ENCODE results near the gene ARHGAP24. TPM values are rescaled to one million over a fixed set of nuclear protein-coding genes. Genes with fewer than 3 reads are reported as not detected.

Gene ARHGAP24
- total and polyA plus RNA-seq, 9 donors = 6.6 to 16.7 (median 10.0) TPM

DNA sequence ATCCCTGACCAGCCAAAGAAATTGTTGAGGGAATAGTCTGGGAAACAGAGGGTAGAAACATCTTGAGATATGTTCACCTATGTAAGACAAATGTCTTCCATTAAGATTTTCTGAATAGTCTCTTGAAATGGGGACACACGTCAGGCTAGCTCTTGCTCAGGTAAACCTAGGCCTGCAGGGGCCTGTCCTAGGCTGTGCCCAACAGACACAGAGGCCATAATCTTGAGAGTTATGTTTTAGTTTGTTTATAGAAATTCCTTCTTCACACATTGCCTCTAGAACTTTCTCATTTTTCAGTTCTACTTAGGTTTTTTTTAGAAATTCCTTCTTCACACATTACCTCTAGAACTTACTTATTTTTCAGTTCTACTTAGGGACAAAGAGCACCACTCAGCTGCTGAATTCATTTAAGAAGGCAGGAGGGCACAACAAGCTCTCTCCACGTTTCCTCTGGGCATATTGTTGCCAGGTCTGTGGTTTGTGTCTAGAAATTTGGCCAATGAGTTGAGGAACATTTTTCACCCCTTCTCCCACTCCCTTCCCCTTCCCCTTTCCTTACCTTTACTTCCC, 94.9 kb downstream of the ARHGAP24 start:
- no peak for DNase-seq
- intact Hi-C loops (cut with DNase I) = no loop called here
- Histone ChIP-seq H3K36me3 (no peaks in the 10 kb centered on the region), H3K27ac (no peak overlapping the region), H3K9me3 (no peaks in the 10 kb centered on the region), H3K27me3 (no peaks in the 10 kb centered on the region), H3K4me1 (ENCODE audit: insufficient read depth) (no peaks in the 10 kb centered on the region), H3K4me3 (no peak overlapping the region)
- no peak for TF ChIP-seq POLR2A (IDR thresholded peaks at IDR 0.05)
- TF ChIP-seq, protein P1, sequence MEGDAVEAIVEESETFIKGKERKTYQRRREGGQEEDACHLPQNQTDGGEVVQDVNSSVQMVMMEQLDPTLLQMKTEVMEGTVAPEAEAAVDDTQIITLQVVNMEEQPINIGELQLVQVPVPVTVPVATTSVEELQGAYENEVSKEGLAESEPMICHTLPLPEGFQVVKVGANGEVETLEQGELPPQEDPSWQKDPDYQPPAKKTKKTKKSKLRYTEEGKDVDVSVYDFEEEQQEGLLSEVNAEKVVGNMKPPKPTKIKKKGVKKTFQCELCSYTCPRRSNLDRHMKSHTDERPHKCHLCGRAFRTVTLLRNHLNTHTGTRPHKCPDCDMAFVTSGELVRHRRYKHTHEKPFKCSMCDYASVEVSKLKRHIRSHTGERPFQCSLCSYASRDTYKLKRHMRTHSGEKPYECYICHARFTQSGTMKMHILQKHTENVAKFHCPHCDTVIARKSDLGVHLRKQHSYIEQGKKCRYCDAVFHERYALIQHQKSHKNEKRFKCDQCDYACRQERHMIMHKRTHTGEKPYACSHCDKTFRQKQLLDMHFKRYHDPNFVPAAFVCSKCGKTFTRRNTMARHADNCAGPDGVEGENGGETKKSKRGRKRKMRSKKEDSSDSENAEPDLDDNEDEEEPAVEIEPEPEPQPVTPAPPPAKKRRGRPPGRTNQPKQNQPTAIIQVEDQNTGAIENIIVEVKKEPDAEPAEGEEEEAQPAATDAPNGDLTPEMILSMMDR (IDR thresholded peaks at IDR 0.05) = no peak
- no peak for TF ChIP-seq EP300 (IDR thresholded peaks at IDR 0.05)
- WGBS, 3 donors = 83 to 90% (median 88%) methylated on average over 2 of the region's 2 CpGs

DNA sequence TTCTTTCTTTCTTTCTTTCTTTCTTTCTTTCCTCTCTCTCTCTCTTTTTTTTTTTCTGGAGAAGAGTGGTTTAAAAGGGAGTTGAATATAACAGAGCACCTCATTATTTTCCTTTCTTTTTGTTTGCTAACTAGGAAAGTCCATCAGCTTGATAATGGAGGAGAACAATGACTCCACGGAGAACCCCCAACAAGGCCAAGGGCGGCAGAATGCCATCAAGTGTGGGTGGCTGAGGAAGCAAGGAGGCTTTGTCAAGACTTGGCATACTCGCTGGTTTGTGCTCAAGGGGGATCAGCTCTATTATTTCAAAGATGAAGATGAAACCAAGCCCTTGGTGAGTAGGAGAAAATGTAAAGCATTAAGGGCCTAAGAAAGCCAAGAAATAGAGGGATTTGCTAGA, 95.4 kb downstream of the ARHGAP24 start:
- Histone ChIP-seq H3K4me1 (ENCODE audit: insufficient read depth) (no peaks in the 10 kb centered on the region), H3K36me3 (no peaks in the 10 kb centered on the region), H3K9me3 (no peaks in the 10 kb centered on the region), H3K4me3 (no peak overlapping the region), H3K27ac (no peak overlapping the region), H3K27me3 (no peaks in the 10 kb centered on the region)
- no peak for TF ChIP-seq POLR2A (IDR thresholded peaks at IDR 0.05)
- TF ChIP-seq, protein P1 (IDR thresholded peaks at IDR 0.05) = no peak
- TF ChIP-seq EP300 (IDR thresholded peaks at IDR 0.05) = no peak
- DNase-seq = no peak
- 80 to 89% (median 84%) methylated on average over 3 of the region's 3 CpGs for WGBS, 3 donors
- intact Hi-C loops (cut with DNase I) = no loop called here

DNA sequence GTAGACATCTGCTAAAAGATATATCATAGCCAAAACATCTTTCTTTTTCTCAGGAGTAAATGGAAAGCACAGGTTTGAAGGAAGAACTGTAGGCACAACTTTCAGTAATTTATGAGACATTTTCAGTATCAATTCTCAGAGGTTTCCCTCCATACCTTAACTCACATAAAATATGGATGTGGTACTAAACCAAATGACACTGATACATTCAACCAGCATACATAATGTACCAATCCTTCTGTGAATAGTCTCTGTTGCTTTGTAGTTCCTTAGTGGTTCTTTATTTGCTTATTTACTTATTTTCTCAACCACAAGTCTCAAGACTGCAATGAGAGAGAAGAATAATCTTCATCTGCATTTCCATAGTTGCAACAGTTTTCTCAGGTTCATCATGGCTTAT, 96.1 kb downstream of the ARHGAP24 start:
- no peaks in the 10 kb centered on the region for H3K9me3 ChIP-seq
- H3K27ac ChIP-seq = no peak overlapping the region
- intact Hi-C loops (cut with DNase I) = no loop called here
- H3K4me3 ChIP-seq = no peak overlapping the region
- no peak for DNase-seq
- no peaks in the 10 kb centered on the region for H3K27me3 ChIP-seq
- TF ChIP-seq EP300 (IDR thresholded peaks at IDR 0.05) = no peak
- TF ChIP-seq, protein P1 (IDR thresholded peaks at IDR 0.05) = no peak
- TF ChIP-seq POLR2A (IDR thresholded peaks at IDR 0.05) = no peak
- no peaks in the 10 kb centered on the region for H3K36me3 ChIP-seq
- H3K4me1 ChIP-seq (ENCODE audit: insufficient read depth) = no peaks in the 10 kb centered on the region

DNA sequence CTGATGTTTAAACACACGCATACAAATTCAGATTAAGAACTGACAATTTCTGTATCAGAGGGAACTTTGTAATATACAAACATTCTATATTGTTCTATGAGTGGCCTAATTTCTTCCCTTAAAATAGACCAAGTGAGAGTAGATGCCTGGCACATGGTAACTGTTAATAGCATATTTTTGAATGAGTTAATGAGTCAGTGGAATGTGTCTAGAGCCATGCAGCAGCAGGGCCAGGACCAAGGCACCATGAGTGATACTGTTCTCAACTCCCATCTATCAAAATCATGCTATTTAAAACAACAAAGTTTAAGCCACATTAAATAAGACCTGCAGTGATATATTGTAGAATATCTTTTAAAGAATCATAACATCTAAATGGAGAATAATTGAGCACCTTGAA, 98.3 kb downstream of the ARHGAP24 start:
- no peaks in the 10 kb centered on the region for H3K27me3 ChIP-seq
- DNase-seq = no peak
- no peak for TF ChIP-seq EP300 (IDR thresholded peaks at IDR 0.05)
- TF ChIP-seq POLR2A (IDR thresholded peaks at IDR 0.05) = no peak
- TF ChIP-seq, protein P1 (IDR thresholded peaks at IDR 0.05) = no peak
- no peak overlapping the region for H3K4me3 ChIP-seq
- intact Hi-C loops (cut with DNase I) = no loop called here
- H3K27ac ChIP-seq = no peak overlapping the region
- no peaks in the 10 kb centered on the region for H3K9me3 ChIP-seq
- 96 to 98% (median 96%) methylated on average over 1 of the region's 1 CpG for WGBS, 3 donors
- no peaks in the 10 kb centered on the region for H3K36me3 ChIP-seq
- no peaks in the 10 kb centered on the region for H3K4me1 ChIP-seq (ENCODE audit: insufficient read depth)

Measured in ovary (tissue), 9 donors.